HEK293 (cell line): Measurements from ENCODE around the gene MRPS11.

Experiments used
- CTCF ChIP-seq: fragments of 450-650 bp; formaldehyde crosslinking; IDR thresholded peaks from 2 replicates; pipeline ENCODE4 v1.5.1; 2016; ENCODE audit warnings: missing biosample characterization, missing genetic modification characterization
- GFI1B ChIP-seq: fragments of 450-650 bp; formaldehyde crosslinking; IDR thresholded peaks from 2 replicates; pipeline ENCODE4 v1.5.1; 2016; ENCODE audit warnings: missing biosample characterization, missing genetic modification characterization
- KLF7 ChIP-seq: fragments of 450-650 bp; formaldehyde crosslinking; IDR thresholded peaks from 2 replicates; pipeline ENCODE4 v1.5.1; 2016; ENCODE audit warnings: missing biosample characterization, missing genetic modification characterization, borderline replicate concordance
- PATZ1 ChIP-seq: fragments of 450-650 bp; formaldehyde crosslinking; IDR thresholded peaks from 2 replicates; pipeline ENCODE4 v1.5.1; 2016; ENCODE audit warnings: missing biosample characterization, missing genetic modification characterization
- PBX3 ChIP-seq: sonication (generic); formaldehyde crosslinking; IDR thresholded peaks from 2 replicates; pipeline ENCODE4 v1.8.1; 2022; ENCODE audit warnings: mild to moderate bottlenecking, moderate library complexity, missing genetic modification reagents
- WT1 ChIP-seq: fragments of 450-650 bp; formaldehyde crosslinking; IDR thresholded peaks from 2 replicates; pipeline ENCODE4 v1.5.1; 2016; ENCODE audit warnings: missing biosample characterization, missing genetic modification characterization
- ZBTB21 ChIP-seq: fragments of 450-650 bp; formaldehyde crosslinking; IDR thresholded peaks from 2 replicates; pipeline ENCODE4 v1.5.1; 2017; ENCODE audit warnings: missing biosample characterization, missing genetic modification characterization
- ZBTB8A ChIP-seq: fragments of 450-650 bp; formaldehyde crosslinking; IDR thresholded peaks from 2 replicates; pipeline ENCODE4 v1.5.1; 2016; ENCODE audit warnings: missing biosample characterization, missing genetic modification characterization
- ZNF10 ChIP-seq: fragments of 450-650 bp; formaldehyde crosslinking; IDR thresholded peaks from 2 replicates; pipeline ENCODE4 v1.5.1; 2017; ENCODE audit warnings: missing biosample characterization, missing genetic modification characterization
- ZNF121 ChIP-seq: fragments of 450-650 bp; formaldehyde crosslinking; IDR thresholded peaks from 2 replicates; pipeline ENCODE4 v1.5.1; 2016; ENCODE audit warnings: missing biosample characterization, missing genetic modification characterization
- ZNF133 ChIP-seq: fragments of 450-650 bp; formaldehyde crosslinking; IDR thresholded peaks from 2 replicates; pipeline ENCODE4 v1.5.1; 2016; ENCODE audit warnings: missing biosample characterization, missing genetic modification characterization
- ZNF138 ChIP-seq: fragments of 450-650 bp; formaldehyde crosslinking; IDR thresholded peaks from 2 replicates; pipeline ENCODE4 v1.5.1; 2016; ENCODE audit warnings: missing biosample characterization, missing genetic modification characterization, borderline replicate concordance
- ZNF274 ChIP-seq, 2 experiments: fragments of 200-500 bp in 1 of 2; fragments of 450-650 bp in 1 of 2; sonication (Bioruptor generic) in 1 of 2; formaldehyde crosslinking in 1 of 2; IDR thresholded peaks; 2 replicates each; pipeline versions ENCODE4 v1.5.1 to v1.6.1; 2014 to 2016; ENCODE audit warnings: borderline replicate concordance in 1 of 2, inconsistent platforms in 1 of 2, low read length in 1 of 2, missing biosample characterization in 1 of 2, missing genetic modification characterization in 1 of 2
- ZNF660 ChIP-seq: fragments of 450-650 bp; IDR thresholded peaks from 2 replicates; pipeline ENCODE4 v1.5.1; 2018; ENCODE audit warnings: missing biosample characterization, mild to moderate bottlenecking, missing genetic modification characterization

- TF ChIP-seq CTCF (tag by site-specific recombination) = no peak
- TF ChIP-seq ZNF660 (tag by site-specific recombination) = no peak
- no peak for TF ChIP-seq ZNF133 (tag by site-specific recombination)
- no peak for TF ChIP-seq ZBTB21
- TF ChIP-seq PBX3 = no peak
- no peak for TF ChIP-seq ZNF121 (tag by site-specific recombination)
- no peak for TF ChIP-seq ZBTB8A
- TF ChIP-seq PATZ1 (tag by site-specific recombination) = no peak
- no peak for TF ChIP-seq KLF7 (tag by site-specific recombination)
- TF ChIP-seq WT1 (tag by site-specific recombination) = no peak
- TF ChIP-seq ZNF10 (tag by site-specific recombination) = no peak
- TF ChIP-seq ZNF138 = no peak
- TF ChIP-seq ZNF274 (IDR thresholded peaks at IDR 0.05; ENCODE audit: low read length) = no peak
- no peak for TF ChIP-seq ZNF274 (tag by site-specific recombination; IDR thresholded peaks at IDR 0.05; ENCODE audit: borderline replicate concordance)
- no peak for TF ChIP-seq GFI1B (tag by site-specific recombination)
Measured at GRCh38 chr15:88454236-88454635, 13.3 kb upstream of the MRPS11 start.
